ENCODE measurements around the gene CYTH1.

CYTH1 gene

GRCh38 chr17:78647032-78647431 is 135.0 kb downstream of the CYTH1 start:
- DNase-seq (ENCODE audit: low read depth): no peak

- DNase-seq (ENCODE audit: low read depth): peak; percentile 36
These were observed 136.4 kb downstream of the CYTH1 start for GRCh38 chr17:78645421-78646295.

GRCh38 chr17:78644931-78645351 is 137.1 kb downstream of the CYTH1 start:
- no peak for DNase-seq (ENCODE audit: low read depth)

- DNase-seq (ENCODE audit: low read depth): no peak
These were observed 137.8 kb downstream of the CYTH1 start for GRCh38 chr17:78644224-78644623.

GRCh38 chr17:78643326-78643725 is 138.7 kb downstream of the CYTH1 start:
- DNase-seq (ENCODE audit: low read depth): no peak

GRCh38 chr17:78642707-78643106 is 139.4 kb downstream of the CYTH1 start:
- DNase-seq (ENCODE audit: low read depth): no peak

GRCh38 chr17:78641666-78642065 is 140.4 kb downstream of the CYTH1 start:
- no peak for DNase-seq (ENCODE audit: low read depth)

- no peak for DNase-seq (ENCODE audit: low read depth)
These were observed 140.8 kb downstream of the CYTH1 start for GRCh38 chr17:78641243-78641642.

GRCh38 chr17:78640700-78641099 is 141.4 kb downstream of the CYTH1 start:
- DNase-seq (ENCODE audit: low read depth): no peak

- no peak for DNase-seq (ENCODE audit: low read depth)
These were observed 144.2 kb downstream of the CYTH1 start for GRCh38 chr17:78637643-78638420.

- no peak for DNase-seq (ENCODE audit: low read depth)
These were observed 144.9 kb downstream of the CYTH1 start for GRCh38 chr17:78637146-78637545.

- DNase-seq (ENCODE audit: low read depth): no peak
These were observed 147.9 kb downstream of the CYTH1 start for GRCh38 chr17:78634154-78634553.

- no peak for DNase-seq (ENCODE audit: low read depth)
These were observed 152.6 kb downstream of the CYTH1 start for GRCh38 chr17:78629436-78629995.

- DNase-seq (ENCODE audit: low read depth): no peak
These were observed 153.3 kb downstream of the CYTH1 start for GRCh38 chr17:78628547-78629435.

GRCh38 chr17:78624324-78625151 is 157.5 kb downstream of the CYTH1 start:
- no peak for DNase-seq (ENCODE audit: low read depth)
